ENCODE measurements around the gene TP53I13.

DNA sequence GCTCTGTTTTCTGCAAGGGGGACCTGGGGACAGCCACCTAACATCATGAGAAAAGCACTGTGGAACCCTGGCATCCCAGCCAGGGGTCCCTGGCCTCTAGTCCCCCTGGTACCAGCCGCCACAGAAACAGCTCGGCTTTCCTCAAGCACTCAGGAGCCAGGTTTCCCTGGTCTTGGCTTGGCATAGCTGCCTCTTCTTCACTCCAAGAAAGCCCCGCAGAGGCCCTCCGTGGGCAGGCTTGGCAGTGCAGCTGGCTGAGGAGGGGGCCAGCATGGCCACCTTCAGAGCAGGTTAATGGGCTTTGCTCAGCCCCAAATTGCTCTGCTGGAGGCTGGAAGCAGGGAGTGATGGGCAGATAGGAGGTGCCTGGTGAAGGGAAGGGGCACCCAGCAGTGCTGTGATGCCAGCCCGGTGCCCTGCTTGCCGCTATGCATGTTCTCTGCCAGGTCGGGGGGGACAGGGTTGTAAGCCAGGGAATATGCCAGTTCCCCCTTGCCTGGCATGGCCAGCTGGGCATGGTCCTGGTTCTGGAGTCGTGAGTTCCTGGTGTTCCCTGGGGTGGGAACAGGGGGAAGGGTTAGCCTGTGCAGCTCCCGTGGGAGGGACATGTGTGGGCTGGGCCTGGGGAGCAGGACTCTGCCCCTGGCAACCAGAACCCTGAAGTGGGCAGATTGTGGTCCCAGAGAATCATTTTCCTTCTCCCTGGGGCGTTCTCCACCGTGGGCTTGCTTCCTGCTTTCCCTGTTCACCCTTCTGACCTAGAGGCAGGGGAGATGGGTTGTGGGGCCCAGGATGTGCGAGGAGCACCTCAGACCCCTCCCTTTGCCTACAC lies 27.7 kb downstream of the TP53I13 start:
- TF ChIP-seq, protein P1, sequence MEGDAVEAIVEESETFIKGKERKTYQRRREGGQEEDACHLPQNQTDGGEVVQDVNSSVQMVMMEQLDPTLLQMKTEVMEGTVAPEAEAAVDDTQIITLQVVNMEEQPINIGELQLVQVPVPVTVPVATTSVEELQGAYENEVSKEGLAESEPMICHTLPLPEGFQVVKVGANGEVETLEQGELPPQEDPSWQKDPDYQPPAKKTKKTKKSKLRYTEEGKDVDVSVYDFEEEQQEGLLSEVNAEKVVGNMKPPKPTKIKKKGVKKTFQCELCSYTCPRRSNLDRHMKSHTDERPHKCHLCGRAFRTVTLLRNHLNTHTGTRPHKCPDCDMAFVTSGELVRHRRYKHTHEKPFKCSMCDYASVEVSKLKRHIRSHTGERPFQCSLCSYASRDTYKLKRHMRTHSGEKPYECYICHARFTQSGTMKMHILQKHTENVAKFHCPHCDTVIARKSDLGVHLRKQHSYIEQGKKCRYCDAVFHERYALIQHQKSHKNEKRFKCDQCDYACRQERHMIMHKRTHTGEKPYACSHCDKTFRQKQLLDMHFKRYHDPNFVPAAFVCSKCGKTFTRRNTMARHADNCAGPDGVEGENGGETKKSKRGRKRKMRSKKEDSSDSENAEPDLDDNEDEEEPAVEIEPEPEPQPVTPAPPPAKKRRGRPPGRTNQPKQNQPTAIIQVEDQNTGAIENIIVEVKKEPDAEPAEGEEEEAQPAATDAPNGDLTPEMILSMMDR (IDR thresholded peaks at IDR 0.05), result no peak
- TF ChIP-seq EP300 (IDR thresholded peaks at IDR 0.05), result no peak
